ENCODE results near the gene GPHB5.

DNA sequence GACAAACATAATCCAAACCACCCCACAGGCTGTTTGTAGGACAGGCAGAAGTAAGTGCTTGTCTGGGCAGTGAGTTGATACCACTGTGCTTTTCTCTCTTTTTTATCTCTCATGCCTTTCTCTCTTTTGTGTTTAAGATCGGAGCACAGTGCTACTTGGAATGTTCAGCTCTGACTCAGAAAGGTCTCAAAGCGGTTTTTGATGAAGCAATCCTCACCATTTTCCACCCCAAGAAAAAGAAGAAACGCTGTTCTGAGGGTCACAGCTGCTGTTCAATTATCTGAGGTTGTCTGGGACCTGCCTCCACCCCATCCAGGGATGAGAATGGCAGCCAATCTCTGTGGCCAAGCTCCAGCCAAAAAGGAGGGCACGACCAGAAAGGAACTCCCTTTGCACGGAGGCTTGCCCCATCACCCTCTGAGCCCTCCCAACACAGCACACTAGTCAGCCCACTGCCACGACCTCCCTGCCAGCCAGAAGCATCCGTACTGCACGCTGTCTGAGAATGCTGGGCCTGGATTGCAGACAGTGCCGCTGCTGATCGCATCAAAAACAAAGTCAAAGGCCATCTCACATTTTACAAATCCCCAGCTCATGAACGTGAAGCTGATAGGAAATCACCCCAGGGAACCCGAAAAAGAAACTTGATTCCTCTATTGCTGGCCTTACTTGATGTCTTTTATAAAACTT lies 27.8 kb downstream of the GPHB5 start:
- no peak for TF ChIP-seq FOXM1 (IDR thresholded peaks at IDR 0.05; ENCODE audit: borderline replicate concordance)
- no peak for TF ChIP-seq ELF4 (IDR thresholded peaks at IDR 0.05)
- no peak for TF ChIP-seq FOXA1 (IDR thresholded peaks at IDR 0.05)
- TF ChIP-seq SP1 (IDR thresholded peaks at IDR 0.05) = no peak
- TF ChIP-seq BHLHE40 (IDR thresholded peaks at IDR 0.05; ENCODE audit: borderline replicate concordance) = no peak
- TF ChIP-seq L3MBTL2 (conservative IDR thresholded peaks at IDR 0.05) = no peak
- no peak for TF ChIP-seq NFRKB (IDR thresholded peaks at IDR 0.05)
- no peak for TF ChIP-seq TARDBP (IDR thresholded peaks at IDR 0.05)

All from HEK293T (cell line).